ENCODE data around the gene MYH3. TPM values are rescaled to one million over a fixed set of nuclear protein-coding genes. Genes with fewer than 3 reads are reported as not detected.

The MYH3 gene
- total RNA-seq, 1 experiment from 2014 or later, result 4.1 TPM

GRCh38 chr17:10648381-10648780, 8.7 kb downstream of the MYH3 start:
- H3K9me3 ChIP-seq (ENCODE audit: low read length), result no peaks in the 10 kb centered on the region
- no peaks in the 10 kb centered on the region for H3K9me2 ChIP-seq (replicated peaks; ENCODE audit: low read length)
- H2AFZ ChIP-seq (ENCODE audit: low read length), result no peak overlapping the region
- H4K20me1 ChIP-seq (ENCODE audit: low read length), result no peaks in the 10 kb centered on the region
- intact Hi-C loops (cut with micrococcal nuclease), result no loop called here
- H3K9ac ChIP-seq (ENCODE audit: low read length), result no peak overlapping the region
- no peak overlapping the region for H3K27ac ChIP-seq (ENCODE audit: low read length)
- DNase-seq (no peak), ATAC-seq (no peak)
- H3F3A ChIP-seq (ENCODE audit: low read length, unreplicated experiment), result no peaks in the 10 kb centered on the region
- ChIA-PET CTCF (no interaction called here), POLR2A (ENCODE audit: unreplicated experiment) (no interaction called here)
- TF ChIP-seq EZH2phosphoT487 (IDR thresholded peaks at IDR 0.05; ENCODE audit: borderline replicate concordance, low read length), result no peak
- TF ChIP-seq EZH2 (IDR thresholded peaks at IDR 0.05; ENCODE audit: low read length, unreplicated experiment), result no peak
- no peaks in the 10 kb centered on the region for H3K27me3 ChIP-seq (ENCODE audit: low read length)
- no peak overlapping the region for H3K4me2 ChIP-seq (ENCODE audit: low read length)
- H3K4me3 ChIP-seq (ENCODE audit: low read length), result no peak overlapping the region
- no peaks in the 10 kb centered on the region for H3K79me2 ChIP-seq (ENCODE audit: low read length)
- BruUV-seq (replicated peaks), result no TSS peak
- no peaks in the 10 kb centered on the region for H3K4me1 ChIP-seq (ENCODE audit: insufficient read depth, low read length)
- no peaks in the 10 kb centered on the region for H3K36me3 ChIP-seq (ENCODE audit: low read depth, low read length)

GRCh38 chr17:10646392-10646990, 10.6 kb downstream of the MYH3 start:
- no peak overlapping the region for H3K4me3 ChIP-seq (ENCODE audit: low read length)
- ChIA-PET POLR2A (ENCODE audit: unreplicated experiment) (no interaction called here), CTCF (interaction anchor here (0.6 to 0.9 kb wide), 3 partner anchors 198 to 1719 kb away, joined by 3 to 4 read pairs (median 3); no protein-coding TSS in a partner anchor)
- ATAC-seq (peak; percentile 54), DNase-seq (peak; percentile 53)
- H2AFZ ChIP-seq (ENCODE audit: low read length), result no peak overlapping the region
- no peaks in the 10 kb centered on the region for H3K36me3 ChIP-seq (ENCODE audit: low read depth, low read length)
- H3K4me2 ChIP-seq (ENCODE audit: low read length), result no peak overlapping the region
- intact Hi-C loops (cut with micrococcal nuclease), result loop anchor here (1.0 kb wide), 1 partner anchor 199 kb away; no protein-coding TSS in a partner anchor
- H3K9me2 ChIP-seq (replicated peaks; ENCODE audit: low read length), result no peaks in the 10 kb centered on the region
- H3K9me3 ChIP-seq (ENCODE audit: low read length), result no peaks in the 10 kb centered on the region
- TF ChIP-seq CTCF (conservative IDR thresholded peaks at IDR 0.05; ENCODE audit: low read depth, low read length) (peak; percentile 71), EZH2 (IDR thresholded peaks at IDR 0.05; ENCODE audit: low read length, unreplicated experiment) (no peak), EZH2phosphoT487 (IDR thresholded peaks at IDR 0.05; ENCODE audit: borderline replicate concordance, low read length) (no peak)
- no peak overlapping the region for H3K27ac ChIP-seq (ENCODE audit: low read length)
- H4K20me1 ChIP-seq (ENCODE audit: low read length), result no peaks in the 10 kb centered on the region
- no TSS peak for BruUV-seq (replicated peaks)
- H3K79me2 ChIP-seq (ENCODE audit: low read length), result no peaks in the 10 kb centered on the region
- H3K27me3 ChIP-seq (ENCODE audit: low read length), result no peaks in the 10 kb centered on the region
- H3K9ac ChIP-seq (ENCODE audit: low read length), result no peak overlapping the region
- no peaks in the 10 kb centered on the region for H3K4me1 ChIP-seq (ENCODE audit: insufficient read depth, low read length)
- H3F3A ChIP-seq (ENCODE audit: low read length, unreplicated experiment), result no peaks in the 10 kb centered on the region

- no peaks in the 10 kb centered on the region for H3K36me3 ChIP-seq (ENCODE audit: low read depth, low read length)
- H3K27me3 ChIP-seq (ENCODE audit: low read length), result no peaks in the 10 kb centered on the region
- no TSS peak for BruUV-seq (replicated peaks)
- no peaks in the 10 kb centered on the region for H3F3A ChIP-seq (ENCODE audit: low read length, unreplicated experiment)
- H4K20me1 ChIP-seq (ENCODE audit: low read length), result no peaks in the 10 kb centered on the region
- no peak overlapping the region for H3K4me2 ChIP-seq (ENCODE audit: low read length)
- no peaks in the 10 kb centered on the region for H3K4me1 ChIP-seq (ENCODE audit: insufficient read depth, low read length)
- TF ChIP-seq CTCF (conservative IDR thresholded peaks at IDR 0.05; ENCODE audit: low read depth, low read length) (no peak), EZH2 (IDR thresholded peaks at IDR 0.05; ENCODE audit: low read length, unreplicated experiment) (no peak), EZH2phosphoT487 (IDR thresholded peaks at IDR 0.05; ENCODE audit: borderline replicate concordance, low read length) (no peak)
- no peaks in the 10 kb centered on the region for H3K79me2 ChIP-seq (ENCODE audit: low read length)
- no peak overlapping the region for H3K9ac ChIP-seq (ENCODE audit: low read length)
- no peaks in the 10 kb centered on the region for H3K9me2 ChIP-seq (replicated peaks; ENCODE audit: low read length)
- ChIA-PET CTCF (no interaction called here), POLR2A (ENCODE audit: unreplicated experiment) (no interaction called here)
- H3K9me3 ChIP-seq (ENCODE audit: low read length), result no peaks in the 10 kb centered on the region
- ATAC-seq (no peak), DNase-seq (no peak)
- H3K4me3 ChIP-seq (ENCODE audit: low read length), result no peak overlapping the region
- intact Hi-C loops (cut with micrococcal nuclease), result no loop called here
- no peak overlapping the region for H2AFZ ChIP-seq (ENCODE audit: low read length)
- no peak overlapping the region for H3K27ac ChIP-seq (ENCODE audit: low read length)
Measured at GRCh38 chr17:10640475-10640874, 16.6 kb downstream of the MYH3 start.
